Measurements from ENCODE around the gene PRAC2.

Gene PRAC2

DNA sequence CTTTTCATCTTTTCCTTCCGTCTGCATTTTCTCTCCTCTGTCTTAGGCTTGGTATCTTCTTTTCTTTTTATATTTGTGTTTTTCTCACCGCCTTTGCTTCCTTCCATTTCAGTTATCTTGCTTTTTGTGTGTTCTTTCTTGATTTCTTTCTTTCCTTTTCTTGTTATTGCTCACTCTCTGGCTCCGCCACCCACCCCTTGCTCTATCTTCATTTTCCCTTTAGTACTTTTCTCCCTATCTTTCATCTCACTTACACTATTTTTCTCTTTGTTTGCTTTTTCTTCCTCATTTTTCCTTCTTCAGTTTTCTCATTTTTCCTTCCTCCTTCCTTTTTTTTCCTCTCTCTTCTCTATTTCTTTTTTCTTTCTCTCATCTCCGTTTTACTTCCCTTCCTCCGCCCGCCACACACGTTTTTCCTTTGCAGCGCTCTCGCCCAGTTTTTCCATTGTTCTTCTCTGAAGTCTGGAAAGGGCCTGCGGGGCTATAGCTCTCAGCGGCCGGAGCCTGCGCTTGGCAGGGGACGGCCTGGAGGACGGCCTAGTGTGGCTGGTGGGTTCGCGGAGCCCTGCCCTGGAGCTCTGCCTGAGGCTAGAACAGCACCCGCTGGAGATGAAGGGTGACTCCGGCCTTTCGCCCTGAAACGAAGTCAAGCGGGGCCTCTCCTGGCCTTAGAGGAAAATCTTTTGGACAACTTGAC lies 10.8 kb downstream of the PRAC2 start:
- no peak for DNase-seq (ENCODE audit: low read depth in 2 of 2)

DNA sequence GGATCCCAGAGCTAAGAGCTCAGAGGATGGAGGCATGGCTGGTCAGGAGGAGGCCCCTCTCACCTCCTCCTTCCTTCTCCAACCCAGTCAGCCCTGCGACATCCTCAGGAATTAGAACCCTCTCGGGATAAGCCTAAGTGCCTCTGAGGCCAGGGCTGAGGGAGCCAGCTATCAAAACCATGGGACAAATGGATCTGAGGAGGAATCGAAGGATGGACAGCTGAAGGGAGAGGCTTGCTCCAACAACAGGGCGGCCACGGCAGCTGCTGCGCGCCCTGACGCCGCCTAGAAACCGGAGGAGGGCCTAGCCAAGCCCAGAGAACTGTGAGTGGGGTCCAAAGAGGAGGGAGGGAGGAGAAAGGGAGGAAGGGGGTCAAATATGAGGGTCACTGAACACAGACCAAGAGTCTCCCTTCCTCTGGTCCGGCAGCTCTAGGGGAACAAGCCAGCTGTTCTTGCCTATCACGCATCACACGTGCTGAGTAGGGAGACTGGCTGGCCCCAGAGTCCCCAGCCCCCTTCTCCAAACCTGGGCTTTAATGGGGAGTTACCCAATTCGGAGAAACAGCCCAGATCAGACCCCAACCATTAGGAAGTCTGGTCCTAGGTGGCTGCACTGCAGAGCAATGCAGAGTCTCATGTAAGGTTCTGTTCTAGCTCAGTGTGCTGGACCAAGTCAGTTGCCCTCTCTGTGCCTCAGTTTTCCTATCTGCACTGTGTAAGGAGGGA lies 11.5 kb downstream of the PRAC2 start:
- no peak for DNase-seq (ENCODE audit: low read depth in 2 of 2)

DNA sequence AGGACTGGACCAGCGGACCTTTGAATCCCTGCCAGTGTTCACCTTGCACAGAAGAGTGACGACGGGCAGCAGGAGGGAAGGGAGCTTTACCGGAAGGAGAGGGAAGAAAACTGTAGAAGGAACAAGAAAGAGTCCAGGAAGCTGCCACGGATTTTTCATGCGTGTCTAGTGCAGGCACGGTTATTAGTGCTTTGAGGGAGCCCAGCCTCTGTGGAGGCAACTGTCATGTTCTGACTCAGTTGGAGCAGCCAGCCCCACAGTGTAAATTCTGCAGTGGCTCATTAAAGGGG lies 12.0 kb downstream of the PRAC2 start:
- no peak for DNase-seq (ENCODE audit: low read depth in 2 of 2)

DNA sequence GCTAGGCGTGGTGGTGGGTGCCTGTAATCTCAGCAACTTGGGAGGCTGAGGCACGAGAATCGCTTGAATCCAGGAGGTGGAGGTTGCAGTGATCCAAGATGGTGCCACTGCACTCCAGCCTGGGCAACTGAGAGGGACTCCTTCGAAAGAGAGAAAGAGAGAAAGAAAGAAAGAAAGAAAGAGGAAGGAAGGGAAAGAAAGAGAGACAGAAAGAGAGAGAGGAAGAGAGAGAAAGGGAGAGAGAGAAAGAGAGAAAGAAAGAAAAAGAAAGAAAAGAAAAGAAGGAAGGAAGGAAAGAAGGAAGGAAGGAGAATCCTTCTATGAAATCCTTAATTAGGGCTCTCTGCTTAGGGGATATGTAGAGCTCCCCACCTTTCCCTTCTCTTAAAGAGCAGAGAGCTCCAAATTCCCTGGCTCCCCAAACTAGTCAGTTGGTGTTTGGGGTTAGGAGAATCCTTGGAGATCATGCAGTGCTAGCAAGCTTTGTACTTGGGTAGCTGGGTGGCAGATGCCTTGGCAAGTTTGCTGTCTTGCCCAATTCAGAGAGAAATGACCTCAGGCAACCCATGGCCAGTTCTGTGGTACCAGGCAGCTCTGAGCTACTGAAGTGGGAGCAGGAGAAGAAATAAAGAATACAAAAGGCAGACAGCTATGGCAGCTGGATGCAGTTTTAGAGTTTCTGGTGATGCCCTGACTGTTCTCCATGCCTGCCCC lies 14.5 kb downstream of the PRAC2 start:
- DNase-seq (ENCODE audit: low read depth in 2 of 2), result no peak

DNA sequence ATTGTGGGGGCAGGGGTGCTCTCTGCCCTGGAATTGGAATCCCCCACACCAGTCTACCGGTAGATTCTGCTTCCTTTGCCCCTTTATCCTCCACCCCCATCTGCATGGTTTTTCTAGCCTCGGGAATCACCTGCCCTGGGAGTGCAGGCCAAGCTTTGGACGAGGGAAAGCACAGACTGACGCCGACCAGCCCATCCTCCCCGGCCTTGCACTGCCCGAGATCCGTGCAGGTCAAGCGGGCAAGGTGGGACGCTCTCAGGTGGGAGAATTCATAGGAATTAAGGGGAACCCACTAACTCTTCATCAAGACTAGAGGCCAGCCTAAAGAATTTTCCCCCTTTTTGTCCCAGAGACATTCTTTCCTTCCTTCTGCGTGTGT lies 15.4 kb downstream of the PRAC2 start:
- no peak for DNase-seq (ENCODE audit: low read depth in 2 of 2)

DNA sequence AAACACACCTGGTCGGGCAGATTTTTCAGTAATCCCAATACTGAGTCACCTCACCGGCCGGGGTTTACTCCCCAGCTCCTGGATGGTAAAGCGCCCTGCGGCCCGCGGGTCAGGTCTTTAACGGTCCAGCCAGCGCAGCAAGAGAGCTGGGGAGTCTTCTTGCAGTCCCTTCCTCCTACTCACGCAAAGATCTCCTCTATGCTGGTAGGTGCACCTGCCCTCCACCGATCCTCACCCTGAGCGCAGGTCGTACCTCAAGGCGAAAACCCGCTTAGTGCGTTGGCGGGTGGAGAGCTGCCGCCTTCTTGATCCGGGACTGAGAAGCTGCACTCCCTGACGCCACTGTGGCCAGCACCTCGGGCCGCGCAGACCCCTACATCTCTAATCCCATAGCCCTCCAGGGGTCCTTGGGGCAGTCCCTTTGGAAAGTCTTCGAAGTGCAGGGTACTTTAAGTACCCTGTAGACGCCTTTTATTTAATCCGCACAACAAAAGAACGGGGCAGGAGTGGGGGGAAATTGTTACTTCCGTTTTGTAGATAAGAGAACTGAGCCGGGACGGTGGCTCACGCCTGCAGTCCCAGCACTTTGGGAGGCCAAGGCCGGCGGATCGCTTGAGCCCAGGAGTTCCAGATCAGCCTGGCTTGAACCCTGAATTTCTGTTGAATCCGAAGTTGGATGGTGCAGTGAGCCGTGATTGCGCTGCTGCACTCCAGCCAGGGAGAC lies 16.0 kb downstream of the PRAC2 start:
- no peak for DNase-seq (ENCODE audit: low read depth in 2 of 2)

DNA sequence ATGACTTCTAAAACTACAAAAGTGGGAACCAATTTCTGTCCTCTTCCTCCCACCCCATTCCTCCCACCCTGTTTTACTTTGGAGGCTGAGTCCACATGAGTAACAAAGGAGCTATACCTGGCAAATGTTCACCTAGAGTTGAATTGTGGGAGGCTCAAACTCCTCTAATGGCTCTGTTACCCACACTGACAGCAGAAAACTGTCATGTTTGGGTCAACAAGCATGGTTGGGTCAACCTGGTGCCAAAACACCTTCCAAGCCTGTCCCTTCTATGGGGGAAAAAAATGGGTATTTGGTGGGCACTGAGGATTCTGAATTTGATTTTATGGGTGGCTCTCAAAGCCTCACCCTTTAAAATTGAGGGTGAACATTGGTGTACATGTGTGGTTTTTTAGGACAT lies 17.6 kb downstream of the PRAC2 start:
- DNase-seq (ENCODE audit: low read depth in 2 of 2), result no peak

DNA sequence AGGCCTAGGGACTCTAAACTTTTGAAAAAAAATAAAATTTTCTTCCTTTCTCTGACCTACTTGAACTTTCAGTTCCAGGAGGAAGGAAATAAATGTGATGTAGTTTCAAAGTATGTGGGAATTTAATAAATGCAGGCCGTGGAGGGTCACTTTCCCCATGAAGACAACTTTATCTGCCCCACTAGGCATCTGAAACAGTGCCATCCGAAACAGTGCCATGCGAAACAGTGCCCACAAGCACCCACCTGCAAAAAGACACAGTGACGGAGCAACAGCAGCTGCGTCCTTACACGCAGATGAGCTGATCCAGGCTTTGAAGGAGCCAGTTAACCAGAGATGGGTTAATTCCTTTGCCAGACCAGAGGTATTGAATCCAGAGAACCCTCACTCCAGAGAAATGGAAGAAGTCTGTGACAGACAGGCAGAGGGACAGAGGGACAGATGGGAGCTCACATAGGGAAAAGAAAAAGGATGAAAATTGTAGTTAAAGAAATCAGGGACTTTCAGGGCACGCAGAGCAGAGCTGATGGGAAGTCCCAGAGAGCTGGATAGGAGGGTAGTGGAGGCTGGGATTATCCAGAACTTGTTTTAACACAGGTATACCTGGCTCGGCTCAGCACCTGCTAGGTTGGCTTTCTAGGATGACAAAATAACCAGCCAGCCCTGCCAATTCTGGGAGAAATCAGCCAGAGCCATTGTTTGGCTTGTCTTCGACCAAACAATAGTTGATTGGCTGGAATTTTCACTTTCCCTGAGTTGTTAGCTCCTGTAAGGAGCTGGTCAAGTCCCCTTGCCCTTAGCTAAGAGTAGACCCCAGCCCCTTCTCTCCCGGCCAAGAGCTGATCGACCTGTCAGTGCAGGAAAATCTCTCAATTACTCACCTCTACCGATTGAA lies 22.6 kb downstream of the PRAC2 start:
- no peak for DNase-seq (ENCODE audit: low read depth in 2 of 2)

DNA sequence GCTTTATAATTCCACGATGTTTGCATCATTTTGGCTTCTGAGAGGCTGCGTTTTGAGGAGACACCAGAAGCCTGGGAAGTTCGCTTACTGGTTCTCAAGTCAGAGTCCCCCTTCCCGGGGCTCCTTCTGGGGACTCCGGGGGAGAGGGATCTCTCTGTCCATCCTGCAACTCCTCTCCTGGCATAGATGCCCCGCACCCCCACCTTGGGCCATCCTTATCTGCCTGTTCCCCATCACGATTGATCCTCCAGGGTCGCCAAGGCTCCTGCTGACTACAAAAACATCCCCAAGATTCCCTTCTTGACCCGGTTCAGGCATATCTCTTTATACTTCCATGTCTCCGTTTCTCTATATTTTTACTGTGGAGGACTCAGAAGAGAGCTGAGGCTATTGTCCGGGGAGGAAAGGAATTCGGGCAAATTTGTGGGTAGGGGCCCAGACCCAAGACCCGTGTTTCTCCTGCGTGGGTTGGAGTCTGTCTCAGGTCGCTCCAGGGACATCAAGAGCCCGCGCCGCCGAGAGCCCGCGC lies 24.0 kb downstream of the PRAC2 start:
- DNase-seq (ENCODE audit: low read depth in 2 of 2), result no peak

DNA sequence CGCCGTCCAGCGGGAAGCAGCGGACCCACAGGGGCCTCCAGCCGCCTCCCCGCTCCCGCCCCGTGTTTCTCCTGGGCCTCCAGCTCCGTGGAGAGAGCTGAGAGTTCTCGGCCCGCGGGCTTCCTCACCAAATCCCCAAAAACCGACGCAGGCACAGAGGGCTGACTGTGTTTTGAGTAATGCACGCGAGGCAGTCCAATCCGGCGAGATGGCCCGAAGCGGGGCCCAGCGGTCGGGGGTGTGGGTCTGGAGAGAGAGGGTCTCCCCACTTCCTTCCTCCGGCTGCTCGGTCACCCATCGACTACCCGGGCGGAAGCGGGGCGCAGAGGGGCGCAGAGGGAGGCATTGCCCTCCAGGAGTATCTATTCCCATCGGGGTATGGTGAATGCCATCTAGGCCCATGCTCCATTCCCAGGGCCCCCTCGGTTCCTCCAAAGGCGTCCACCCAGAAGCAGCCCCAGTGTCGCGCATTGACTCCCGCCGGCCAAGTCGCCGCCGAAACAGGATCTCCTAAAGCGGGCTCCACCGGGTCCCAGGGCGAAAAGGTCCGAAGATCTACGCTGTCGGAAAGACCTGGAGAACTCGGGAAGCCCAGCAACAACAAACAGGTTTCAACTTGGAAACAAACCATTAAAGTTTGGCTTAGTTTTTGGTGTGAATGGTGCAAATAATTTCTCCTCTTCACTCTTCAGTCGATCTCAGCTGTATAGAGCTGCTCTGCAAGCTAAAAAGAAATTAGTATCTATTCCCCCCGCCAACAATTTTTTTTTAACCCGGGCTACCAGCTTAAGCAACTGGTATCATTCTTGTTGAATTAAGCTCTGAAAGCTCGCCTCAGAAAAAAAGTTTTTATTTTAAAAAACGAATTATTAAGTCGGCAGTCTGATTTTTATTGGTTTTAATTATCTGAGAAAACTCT lies 24.7 kb downstream of the PRAC2 start:
- DNase-seq (ENCODE audit: low read depth in 2 of 2), result no peak

DNA sequence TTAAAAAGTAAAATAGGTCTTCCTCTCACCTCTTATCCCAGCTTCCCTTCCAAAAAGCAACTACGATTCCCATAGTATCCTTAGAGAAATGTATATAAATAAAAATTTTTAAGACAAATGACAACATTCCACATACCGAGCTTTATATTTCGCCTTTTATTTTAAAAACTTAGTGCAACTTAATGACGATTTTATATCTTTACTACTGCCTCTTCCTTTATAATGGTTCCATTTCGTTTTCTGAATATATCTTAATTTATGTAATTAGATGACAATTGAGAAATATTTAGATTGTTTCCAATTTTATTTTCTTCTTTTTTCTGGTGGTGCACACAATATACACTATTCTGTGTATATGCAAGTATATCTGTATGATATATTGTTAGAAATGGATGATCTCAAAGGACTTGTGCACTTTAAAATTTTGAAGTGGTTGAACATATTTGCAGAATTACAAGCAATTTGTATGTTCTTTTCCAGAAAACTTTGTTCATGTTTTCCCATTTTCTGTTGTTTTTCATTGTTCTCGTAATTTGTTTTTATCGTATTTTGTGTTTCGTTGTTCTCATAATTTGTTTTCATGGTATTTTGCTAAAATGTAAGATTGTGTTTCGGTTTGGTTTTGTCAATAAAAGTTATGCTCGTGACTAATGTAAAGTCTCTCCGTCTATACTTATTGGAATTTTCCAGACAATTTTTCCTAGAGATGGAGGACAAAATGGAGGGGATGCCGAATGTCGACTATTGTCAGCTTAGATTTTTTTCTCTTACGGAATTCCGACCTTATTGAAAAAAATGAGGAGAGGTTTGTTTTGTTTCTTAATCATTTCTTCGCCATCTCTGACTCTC lies 26.0 kb downstream of the PRAC2 start:
- DNase-seq (ENCODE audit: low read depth in 2 of 2), result no peak

DNA sequence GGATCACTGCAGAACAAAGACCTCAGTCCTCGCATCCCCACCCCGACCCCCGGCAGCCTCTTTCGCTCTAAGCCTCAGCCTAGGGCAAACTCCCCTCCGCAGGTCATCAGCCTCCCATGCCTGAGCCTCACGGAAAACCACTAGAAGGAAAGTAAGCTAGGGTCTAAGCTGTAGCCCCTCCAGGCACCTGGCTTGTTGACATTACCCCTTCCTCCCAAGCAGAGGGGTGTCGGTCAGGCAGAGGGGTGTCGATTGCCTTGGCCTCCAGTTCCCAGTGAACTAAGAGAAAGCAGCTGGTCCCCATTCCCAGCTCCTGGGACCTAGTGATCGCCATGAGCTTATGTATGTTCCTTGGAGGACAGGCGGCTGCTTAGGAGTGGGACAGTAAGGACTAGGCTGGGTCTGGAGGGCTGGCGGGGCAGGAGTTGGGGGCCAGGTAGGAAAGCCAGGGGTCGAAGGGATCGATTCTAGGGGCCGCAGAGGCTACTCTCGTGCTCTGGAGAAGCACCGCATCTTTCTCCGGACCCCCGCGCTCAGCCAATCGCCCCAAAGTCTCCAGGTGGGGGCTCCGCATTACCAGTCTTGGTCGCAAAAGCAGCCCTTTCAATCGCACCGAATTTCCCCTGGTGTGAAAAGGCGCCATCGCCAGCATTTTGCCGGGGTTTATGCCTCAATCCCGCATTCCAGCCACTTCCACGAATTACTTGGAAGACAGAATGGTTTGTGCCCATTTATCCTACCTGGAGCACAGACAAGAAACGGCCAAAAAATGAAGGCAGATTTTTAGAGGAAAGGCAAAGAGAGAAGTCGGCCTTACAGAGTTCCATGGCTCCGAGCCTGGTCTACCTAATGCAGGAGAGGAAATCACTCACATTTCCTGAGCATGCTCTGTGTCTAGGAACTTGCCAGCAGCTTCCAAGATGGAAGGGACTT lies 26.9 kb downstream of the PRAC2 start:
- DNase-seq (ENCODE audit: low read depth in 2 of 2), result no peak

DNA sequence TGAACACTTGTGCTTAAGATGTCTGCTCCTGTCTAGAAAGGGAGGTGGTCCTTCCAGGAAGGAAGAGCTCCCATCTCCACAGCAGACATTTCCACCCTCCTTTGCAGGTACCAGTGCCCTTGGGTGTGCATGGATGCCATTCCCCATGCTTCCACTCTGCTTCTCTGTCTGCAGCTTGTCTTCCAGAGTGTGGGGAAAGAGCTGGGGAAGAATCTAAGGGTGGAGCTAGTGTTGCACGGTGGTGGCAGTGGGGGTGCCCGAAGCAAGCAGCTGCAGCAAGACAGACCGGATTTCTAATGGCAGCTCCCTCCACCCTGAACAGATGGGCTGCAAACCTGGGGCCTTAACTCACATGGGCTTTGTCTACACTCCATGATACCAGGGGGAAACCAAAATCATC lies 28.2 kb downstream of the PRAC2 start:
- DNase-seq (ENCODE audit: low read depth in 2 of 2), result no peak

DNA sequence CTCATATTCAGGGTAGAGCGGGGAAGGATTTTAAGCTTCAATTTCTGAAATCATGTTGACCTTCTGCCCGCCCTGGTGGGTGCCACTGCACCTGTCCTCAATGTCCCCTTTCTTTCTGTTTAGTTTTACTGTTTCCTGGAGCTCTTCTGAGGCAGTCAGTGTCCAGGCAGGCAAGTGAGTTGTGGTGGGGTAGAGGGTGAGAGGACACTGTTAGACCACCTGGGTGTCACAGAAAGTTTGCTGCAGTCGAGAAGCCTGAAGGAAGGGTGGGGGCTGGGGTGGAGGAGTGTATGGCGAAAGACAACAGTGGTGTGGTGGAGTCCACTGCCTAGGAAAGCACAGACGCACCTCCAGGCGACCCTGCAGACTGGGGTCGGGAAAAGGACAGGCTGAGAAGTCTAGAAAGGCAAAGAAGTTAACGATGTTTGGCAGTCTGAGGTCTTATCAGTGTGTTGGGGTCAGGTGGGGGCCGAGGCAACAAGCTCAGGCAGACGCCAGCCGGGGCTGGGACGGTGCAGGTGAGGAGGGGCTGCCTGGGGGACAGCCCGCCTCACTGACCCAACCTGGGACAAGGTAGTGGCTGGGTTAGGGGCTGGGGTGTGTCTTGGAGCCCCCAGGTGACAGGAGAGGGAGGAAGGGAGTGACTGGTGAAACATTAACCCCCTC lies 28.9 kb downstream of the PRAC2 start:
- DNase-seq (ENCODE audit: low read depth in 2 of 2), result no peak

DNA sequence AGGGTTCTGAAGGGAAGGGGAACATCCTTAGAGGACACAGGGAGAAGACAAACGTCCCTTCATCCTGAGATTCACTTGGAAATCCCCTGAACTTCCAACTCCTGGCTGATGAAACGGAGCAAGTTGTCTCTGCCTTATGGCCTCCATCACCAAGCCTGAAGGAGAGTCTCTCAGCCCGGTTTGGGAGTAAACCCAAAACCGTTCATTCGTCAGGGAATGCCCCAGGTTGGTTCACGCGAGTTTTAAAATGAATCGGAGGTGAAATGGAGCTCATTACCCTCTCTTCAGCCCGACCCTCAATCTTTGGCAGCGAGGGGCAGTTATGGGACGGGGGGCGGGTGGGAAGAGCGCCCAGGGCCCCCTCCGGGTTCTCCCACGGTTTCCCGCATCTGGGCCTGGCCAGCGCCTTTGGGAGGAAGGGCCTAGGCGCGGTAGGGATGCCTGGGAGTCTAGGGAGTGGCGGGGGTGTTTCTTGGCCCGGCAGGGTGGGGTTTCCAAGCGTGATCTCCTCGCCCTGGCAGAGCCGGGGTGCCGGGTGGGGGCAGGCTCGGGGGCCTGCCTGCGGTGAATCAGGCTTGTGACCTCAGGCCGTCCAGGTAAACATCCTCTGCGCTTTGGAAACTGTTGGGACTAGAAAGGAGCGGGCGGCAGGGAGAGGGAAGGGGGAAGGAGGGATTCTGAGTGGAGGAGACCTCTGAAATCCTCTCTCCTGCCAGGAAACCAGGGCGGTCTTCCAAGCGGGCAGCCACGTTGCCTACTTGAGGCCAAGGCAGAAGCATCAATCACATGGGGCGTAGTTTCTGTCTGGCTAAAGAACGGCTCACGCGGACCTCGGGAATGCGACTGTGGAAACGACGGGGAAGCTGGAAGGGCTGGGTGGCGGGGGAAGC lies 29.7 kb downstream of the PRAC2 start:
- DNase-seq (ENCODE audit: low read depth in 2 of 2), result no peak

DNA sequence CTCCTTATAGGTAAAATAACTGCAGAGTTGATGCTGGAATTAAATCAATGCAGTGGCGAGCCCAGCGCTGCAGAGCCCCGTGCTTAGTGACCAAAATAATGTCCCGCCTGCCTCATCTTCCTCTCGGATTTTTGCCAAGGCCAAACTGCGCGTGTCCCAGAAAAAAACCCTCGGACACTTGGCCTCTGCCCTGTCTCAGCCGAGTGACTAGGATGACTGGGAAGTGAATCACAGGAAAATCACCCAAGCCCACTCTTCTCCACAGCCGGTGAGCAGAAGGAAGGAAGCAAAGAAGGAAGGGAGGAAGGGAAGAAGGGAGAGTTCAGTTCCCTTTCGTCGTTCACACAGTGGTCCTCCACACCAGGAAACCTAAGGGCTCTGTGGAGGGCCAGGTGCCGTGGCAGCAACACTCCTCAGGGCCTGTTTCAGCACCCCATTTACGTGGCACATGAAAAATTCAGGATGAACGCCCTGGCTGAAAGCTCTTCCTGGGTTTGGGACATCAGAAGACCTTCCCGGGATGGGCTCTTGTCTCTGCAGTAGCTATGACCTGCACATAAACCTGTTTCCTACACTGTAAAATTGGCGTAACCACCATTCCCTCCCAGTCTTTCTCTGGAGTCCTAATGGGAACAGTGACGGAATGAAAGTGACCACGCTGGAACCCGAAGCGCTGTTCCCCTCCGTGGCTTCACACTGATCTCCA lies 31.0 kb downstream of the PRAC2 start:
- no peak for DNase-seq (ENCODE audit: low read depth in 2 of 2)

Measured in stimulated activated CD8-positive, alpha-beta memory T cell treated with anti-CD3 and anti-CD28 coated beads, Interleukin-2, amount 100 ng/mL, for 1 hour (primary cell).